Neural progenitor cell (in vitro differentiated cells): Measurements from ENCODE around the gene SRPK1.

Source experiments
- EZH2 ChIP-seq: fragments of 200-600 bp; sonication (generic); IDR thresholded peaks from 2 replicates; pipeline ENCODE4 v1.6.1; 2017; ENCODE audit warnings: antibody characterized with exemption, mild to moderate bottlenecking, moderate library complexity
- EZH2phosphoT487 ChIP-seq: fragments of 200-600 bp; sonication (generic); IDR thresholded peaks from 2 replicates; pipeline ENCODE4 v1.6.1; 2017; ENCODE audit warnings: antibody characterized with exemption
- TF ChIP-seq, protein P1 (sequence below): fragments of 200-600 bp; sonication (generic); IDR thresholded peaks from 2 replicates; pipeline ENCODE4 v1.5.1; 2017; ENCODE audit warnings: antibody characterized with exemption, mild to moderate bottlenecking

DNA sequence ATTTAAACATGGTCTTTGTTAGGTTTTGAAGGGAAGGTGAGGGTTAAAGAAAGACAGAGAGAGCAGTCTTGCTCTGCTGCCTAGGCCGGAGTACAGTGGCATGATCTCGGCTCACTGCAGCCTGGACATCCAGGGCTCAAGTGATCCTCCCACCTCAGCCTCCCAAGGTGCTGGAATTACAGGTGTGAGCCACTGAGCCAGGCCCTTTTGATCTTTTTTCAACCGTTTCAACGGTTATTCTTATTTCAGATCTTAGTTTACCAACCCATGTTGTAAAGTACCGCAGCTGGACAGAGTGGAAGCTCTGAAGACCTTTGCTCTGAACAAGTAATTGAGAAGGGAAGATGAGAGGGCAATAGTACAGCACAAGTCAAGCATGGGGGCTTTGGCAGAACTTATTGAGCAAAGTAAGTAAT, 1.2 kb upstream of the SRPK1 start:
- TF ChIP-seq, protein P1, sequence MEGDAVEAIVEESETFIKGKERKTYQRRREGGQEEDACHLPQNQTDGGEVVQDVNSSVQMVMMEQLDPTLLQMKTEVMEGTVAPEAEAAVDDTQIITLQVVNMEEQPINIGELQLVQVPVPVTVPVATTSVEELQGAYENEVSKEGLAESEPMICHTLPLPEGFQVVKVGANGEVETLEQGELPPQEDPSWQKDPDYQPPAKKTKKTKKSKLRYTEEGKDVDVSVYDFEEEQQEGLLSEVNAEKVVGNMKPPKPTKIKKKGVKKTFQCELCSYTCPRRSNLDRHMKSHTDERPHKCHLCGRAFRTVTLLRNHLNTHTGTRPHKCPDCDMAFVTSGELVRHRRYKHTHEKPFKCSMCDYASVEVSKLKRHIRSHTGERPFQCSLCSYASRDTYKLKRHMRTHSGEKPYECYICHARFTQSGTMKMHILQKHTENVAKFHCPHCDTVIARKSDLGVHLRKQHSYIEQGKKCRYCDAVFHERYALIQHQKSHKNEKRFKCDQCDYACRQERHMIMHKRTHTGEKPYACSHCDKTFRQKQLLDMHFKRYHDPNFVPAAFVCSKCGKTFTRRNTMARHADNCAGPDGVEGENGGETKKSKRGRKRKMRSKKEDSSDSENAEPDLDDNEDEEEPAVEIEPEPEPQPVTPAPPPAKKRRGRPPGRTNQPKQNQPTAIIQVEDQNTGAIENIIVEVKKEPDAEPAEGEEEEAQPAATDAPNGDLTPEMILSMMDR, result no peak
- TF ChIP-seq EZH2, result no peak
- TF ChIP-seq EZH2phosphoT487, result no peak
